Measurements from ENCODE around the gene ZFAND6.
A peak's percentile ranks its signal among the peaks of the same experiment; 100 is the strongest.
"Not testable (repeated sequence)": the region's sequence is repeated elsewhere in the genome, so short reads cannot be mapped to it uniquely, and the experiment has no call there.

ZFAND6 gene

GRCh38 chr15:80058851-80059785 lies at the start of gene ZFAND6:
Gene ZFAND6 (plus strand): TSS chr15:80059676. CDS start chr15:80120345, 60,669 bp downstream.
- peak within 1 kb of the TSS; percentile 63 for H3K4me3 ChIP-seq (ENCODE audit: low read depth, low read length)
- no peak for TF ChIP-seq CTCF (IDR thresholded peaks at IDR 0.05; ENCODE audit: borderline replicate concordance, insufficient read depth, low read depth, low read length)

- no peak overlapping the region for H3K4me3 ChIP-seq (ENCODE audit: low read depth, low read length)
- no peak for TF ChIP-seq CTCF (IDR thresholded peaks at IDR 0.05; ENCODE audit: borderline replicate concordance, insufficient read depth, low read depth, low read length)
Observed at GRCh38 chr15:80010131-80010673, 49.3 kb upstream of the ZFAND6 start.

DNA sequence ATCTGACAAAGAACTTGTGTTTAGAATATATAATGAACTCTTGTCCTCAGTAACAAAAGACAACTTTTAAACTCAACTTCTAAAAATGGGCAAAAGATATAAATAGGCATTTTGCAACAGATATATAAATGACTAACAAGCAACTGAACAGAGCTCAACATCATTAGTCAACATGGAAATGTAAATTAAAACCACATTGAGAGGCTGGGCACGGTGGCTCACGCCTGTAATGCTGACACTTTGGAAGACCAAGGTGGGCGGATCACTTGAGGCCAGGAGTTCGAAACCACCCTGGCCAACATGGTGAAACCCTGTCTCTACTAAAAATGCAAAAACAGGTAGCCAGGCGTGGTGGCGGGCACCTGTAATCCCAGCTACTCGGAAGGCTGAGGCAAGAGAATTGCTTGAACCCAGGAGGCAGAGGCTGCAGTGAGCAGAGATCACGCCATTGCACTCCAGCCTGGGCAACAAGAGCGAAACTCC lies 48.4 kb upstream of the ZFAND6 start:
- H3K4me3 ChIP-seq (ENCODE audit: low read depth, low read length) = not testable (repeated sequence)

- H3K4me3 ChIP-seq (ENCODE audit: low read depth, low read length) = no peak overlapping the region
- no peak for TF ChIP-seq CTCF (IDR thresholded peaks at IDR 0.05; ENCODE audit: borderline replicate concordance, insufficient read depth, low read depth, low read length)
Observed at GRCh38 chr15:80011596-80011995, 47.9 kb upstream of the ZFAND6 start.

- H3K4me3 ChIP-seq (ENCODE audit: low read depth, low read length) = no peak overlapping the region
- no peak for TF ChIP-seq CTCF (IDR thresholded peaks at IDR 0.05; ENCODE audit: borderline replicate concordance, insufficient read depth, low read depth, low read length)
Observed at GRCh38 chr15:80012060-80012726, 47.3 kb upstream of the ZFAND6 start.

DNA sequence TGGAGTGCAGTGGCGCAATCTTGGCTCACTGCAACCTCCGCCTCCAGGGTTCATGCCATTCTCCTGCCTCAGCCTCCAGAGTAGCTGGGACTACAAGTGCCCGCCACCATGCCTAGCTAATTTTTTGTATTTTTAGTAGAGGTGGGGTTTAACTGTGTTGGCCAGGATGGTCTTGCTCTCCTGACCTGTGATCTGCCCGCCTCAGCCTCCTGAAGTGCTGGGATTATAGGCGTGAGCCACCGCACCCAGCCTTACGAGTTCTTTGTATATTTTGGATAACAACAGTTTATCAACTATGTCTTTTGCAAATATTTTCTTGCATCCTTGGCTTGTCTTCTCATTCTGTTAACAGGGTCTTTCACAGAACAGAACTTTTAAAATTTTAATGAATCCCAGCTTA lies 45.3 kb upstream of the ZFAND6 start:
- not testable (repeated sequence) for H3K4me3 ChIP-seq (ENCODE audit: low read depth, low read length)

DNA sequence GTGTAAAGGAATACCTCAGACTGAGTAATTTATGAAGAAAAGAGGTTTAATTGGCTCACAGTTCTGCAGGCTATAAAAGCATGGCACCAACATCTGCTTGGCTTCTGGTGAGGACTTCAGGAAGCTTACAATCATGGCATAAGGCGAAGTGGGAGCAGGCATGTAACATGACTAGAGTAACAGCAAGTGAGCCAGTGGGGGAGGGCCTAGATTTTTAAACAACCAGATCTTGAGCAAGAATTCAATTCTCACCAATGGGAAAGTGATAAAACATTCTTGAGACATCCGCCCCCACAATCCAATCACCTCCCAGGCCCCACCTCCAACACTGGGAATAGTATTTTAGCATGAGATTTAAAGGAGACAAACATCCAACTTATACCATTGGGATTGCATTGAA lies 44.3 kb upstream of the ZFAND6 start:
- no peak overlapping the region for H3K4me3 ChIP-seq (ENCODE audit: low read depth, low read length)
- no peak for TF ChIP-seq CTCF (IDR thresholded peaks at IDR 0.05; ENCODE audit: borderline replicate concordance, insufficient read depth, low read depth, low read length)

DNA sequence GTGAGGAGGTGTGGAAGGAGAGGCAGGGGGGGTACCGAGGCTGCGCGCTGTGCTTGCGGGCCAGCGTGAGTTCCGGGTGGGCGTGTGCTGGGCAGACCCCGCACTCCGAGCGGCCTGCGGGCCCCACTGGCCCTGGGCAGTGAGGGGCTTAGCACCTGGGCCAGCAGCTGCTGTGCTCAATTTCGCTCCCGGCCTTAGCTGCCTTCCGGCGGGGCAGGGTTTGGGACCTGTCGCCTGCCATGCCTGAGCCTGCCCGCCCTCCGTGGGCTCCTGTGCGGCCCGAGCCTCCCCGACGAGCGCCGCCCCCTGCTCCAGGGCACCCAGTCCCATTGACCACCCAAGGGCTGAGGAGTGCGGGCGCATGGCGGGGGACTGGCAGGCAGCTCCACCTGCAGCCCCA lies 43.0 kb upstream of the ZFAND6 start:
- H3K4me3 ChIP-seq (ENCODE audit: low read depth, low read length) = not testable (repeated sequence)

DNA sequence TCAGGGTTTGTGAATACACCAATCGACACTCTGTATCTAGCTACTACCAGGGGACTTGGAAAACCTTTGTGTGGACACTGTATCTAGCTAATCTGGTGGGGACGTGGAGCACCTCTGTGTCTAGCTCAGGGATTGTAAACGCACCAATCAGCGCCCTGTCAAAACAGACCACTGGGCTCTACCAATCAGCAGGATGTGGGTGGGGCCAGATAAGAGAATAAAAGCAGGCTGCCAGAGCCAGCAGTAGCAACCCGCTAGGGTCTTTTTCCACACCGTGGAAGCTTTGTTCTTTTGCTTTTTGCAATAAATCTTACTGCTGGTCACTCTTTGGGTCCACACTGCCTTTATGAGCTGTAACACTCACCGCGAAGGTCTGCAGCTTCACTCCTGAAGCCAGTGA lies 42.3 kb upstream of the ZFAND6 start:
- H3K4me3 ChIP-seq (ENCODE audit: low read depth, low read length) = not testable (repeated sequence)
